Retina (tissue), 1 donor: ENCODE measurements around the gene ESYT1.
A peak's percentile ranks its signal among the peaks of the same experiment; 100 is the strongest.
"Not testable (repeated sequence)": the region's sequence is repeated elsewhere in the genome, so short reads cannot be mapped to it uniquely, and the experiment has no call there.

Experiments used
- DNase-seq: peaks from one replicate; pipeline ENCODE4 v3.0.0-alpha.2; 2016

The ESYT1 gene

DNA sequence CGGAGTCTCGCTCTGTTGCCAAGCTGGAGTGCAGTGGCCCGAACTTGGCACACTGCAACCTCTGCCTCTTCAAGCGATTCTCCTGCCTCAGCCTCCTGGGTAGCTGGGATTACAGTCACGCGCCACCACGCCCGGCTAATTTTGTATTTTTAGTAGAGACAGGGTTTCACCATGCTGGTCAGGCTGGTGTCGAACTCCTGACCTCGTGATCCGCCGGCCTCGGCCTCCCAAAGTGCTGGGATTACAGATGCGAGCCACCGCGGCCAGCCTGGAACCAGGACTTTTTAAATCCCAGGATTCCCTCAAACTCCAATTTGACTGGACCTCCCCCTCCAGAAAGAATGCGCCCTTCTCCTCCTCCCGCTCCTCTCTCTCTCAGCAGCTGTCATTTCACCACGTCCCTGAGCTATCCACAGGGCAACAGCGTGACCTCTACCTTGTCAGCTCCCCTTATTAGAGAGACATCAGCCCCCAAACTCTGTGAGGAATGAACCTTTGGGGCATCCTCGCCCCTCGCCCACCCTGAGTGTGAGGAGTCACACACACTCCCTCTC is 2.0 kb downstream of the ESYT1 start:
- DNase-seq = no peak

DNA sequence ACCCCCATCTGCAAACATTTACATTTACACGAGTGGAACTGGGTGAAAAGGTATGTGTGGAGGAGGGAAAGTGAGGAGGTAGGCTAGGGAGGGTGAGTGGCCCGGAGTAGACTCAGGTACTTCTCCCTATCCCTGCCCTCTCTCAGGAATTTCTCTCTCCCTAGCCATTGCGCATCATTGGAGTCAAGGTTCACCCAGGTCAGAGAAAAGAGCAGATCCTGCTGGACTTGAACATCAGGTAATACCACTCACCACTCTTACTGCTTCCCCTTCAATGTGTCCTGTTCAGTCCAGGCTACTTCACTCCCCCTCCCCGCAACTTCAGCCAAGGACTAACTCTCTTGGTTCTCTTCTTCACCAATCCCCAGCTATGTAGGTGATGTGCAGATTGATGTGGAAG is 2.8 kb downstream of the ESYT1 start:
- no peak for DNase-seq

- DNase-seq = no peak
Observed at GRCh38 chr12:56134897-56135296, 6.8 kb downstream of the ESYT1 start.

- DNase-seq = no peak
Observed at GRCh38 chr12:56137853-56138571, 9.9 kb downstream of the ESYT1 start.

DNA sequence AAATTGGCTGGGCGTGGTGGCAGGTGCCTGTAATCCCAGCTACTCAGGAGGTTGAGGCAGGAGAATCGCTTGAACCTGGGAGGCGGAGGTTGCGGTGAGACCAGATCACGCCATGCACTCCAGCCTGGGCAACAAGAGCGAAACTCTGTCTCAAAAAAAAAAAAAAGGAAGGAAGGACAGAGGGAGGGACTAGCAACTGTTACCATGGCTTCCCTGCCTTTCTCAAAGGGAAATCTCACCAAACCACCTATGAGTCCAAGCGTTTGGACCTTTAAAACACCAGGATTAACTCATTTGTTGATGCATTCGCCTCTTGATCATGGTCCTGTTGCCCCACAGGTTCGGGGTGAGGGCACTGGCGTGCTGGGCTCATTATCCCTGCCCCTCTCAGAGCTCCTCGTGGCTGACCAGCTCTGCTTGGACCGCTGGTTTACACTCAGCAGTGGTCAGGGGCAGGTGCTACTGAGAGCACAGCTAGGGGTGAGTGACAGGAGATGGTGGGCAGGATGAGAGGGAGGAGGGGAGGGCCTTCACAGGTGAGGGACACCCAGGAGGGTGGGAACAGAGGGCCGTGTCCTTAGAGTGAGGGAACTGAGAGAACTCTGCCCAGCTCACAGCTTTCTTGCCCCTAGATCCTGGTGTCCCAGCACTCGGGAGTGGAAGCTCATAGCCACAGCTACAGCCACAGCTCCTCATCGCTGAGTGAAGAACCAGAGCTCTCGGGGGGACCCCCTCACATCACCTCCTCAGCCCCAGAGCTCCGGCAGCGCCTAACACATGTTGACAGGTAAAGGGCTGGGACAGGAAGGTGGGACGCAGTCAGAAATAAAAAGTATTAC is 14.1 kb downstream of the ESYT1 start:
- no peak for DNase-seq

DNA sequence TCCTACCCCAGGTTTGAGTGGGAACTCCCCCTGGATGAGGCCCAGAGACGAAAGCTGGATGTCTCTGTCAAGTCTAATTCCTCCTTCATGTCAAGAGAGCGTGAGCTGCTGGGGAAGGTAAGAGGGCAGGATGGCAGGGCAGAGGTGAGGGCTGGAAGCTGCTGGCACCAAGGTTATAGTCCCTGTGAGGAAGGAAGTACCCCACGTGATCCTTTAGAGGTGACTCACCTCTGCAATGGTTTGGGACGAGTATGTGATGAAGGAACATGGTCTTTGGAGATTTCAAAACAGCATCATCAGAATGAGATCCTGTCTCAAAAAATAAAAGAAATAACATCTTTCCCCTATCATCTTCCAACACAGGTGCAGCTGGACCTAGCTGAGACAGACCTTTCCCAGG is 15.2 kb downstream of the ESYT1 start:
- no peak for DNase-seq

- no peak for DNase-seq
Observed at GRCh38 chr12:56143870-56144269, 15.8 kb downstream of the ESYT1 start.

GRCh38 chr12:56145217-56145616 is 17.1 kb downstream of the ESYT1 start:
- DNase-seq = no peak

GRCh38 chr12:56146492-56147460 is 18.7 kb downstream of the ESYT1 start:
- DNase-seq = no peak

GRCh38 chr12:56150563-56150962 is 22.5 kb downstream of the ESYT1 start:
- DNase-seq = no peak

GRCh38 chr12:56151672-56152131 is 23.6 kb downstream of the ESYT1 start:
- no peak for DNase-seq

DNA sequence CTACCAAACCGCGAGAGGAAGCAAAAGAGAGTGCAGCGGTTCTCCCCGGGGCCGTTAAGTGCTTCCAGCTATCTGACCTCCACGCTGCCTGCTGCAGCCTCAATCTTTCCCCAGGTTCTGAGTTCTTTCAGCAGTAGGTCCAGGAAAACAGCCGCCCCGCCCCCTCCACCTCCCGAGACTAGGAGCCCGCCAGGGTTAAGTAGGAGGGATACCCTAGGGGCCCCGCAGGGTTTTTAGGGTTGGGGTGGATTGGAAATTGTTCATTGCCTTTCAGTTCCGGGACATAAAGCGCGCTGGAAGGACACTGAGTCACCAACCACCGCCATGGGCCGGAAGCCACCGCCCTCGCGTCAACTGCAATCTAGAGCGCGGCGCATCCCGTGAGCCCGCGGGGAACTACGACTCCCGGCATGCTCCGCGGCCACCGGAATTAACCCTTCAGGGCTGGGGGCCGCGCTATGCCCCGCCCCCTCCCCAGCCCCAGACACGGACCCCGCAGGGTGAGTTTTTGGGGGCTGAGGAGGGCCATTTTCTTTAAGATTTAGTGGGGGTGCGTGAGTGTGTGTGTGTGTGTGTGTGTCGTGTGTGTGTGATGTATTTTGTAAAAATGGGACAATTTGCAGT is 24.2 kb downstream of the ESYT1 start, which contains the start of gene MYL6B:
Gene MYL6B, plus strand, starts transcription at position 456 of the 624 bp plus-strand sequence. CDS start 1,332 bp downstream, outside the sequence.
- peak; percentile 94 for DNase-seq

DNA sequence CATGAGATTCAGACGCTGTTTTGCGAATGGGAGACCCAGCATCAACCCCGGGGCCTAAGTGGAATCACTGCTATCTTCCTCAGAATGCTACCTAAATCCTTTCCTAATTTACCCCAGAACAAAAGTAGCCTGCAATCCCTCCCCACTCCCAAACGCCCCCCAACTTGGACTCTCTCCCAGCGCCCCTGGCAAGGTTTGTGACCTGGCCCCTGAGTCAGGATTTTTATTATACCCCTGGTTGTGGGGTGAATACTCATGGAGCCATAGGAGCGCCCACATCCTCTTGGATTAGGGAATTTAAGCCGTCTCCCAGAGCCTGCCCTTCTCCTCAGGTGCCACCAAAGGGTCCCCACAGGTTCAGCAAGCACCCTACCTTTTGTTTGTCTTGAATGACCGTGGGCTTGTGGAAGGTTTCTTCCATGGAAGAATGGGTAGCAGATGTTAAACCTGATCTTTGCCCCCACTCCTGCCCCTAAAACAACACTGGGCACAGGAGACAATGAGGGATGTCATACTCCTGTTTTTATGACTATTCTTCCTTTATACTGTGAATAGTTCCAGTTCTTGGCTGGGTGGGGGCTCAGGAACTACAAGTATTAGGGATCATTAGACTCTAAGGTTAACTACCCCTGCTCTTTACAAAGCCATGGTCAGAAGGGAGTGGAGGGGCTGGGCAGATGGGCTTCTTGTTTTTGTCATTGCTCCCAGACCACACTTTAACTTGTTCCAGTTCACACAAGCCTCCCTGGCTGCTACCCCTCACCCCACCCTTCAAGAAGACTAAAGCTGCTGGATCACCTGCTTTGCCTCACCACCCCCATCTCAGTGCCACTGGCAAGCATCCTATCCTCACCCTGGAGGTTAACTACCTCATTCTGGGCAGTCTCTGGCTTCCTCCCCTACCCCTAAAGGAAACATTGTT is 24.9 kb downstream of the ESYT1 start:
- DNase-seq = no peak

DNA sequence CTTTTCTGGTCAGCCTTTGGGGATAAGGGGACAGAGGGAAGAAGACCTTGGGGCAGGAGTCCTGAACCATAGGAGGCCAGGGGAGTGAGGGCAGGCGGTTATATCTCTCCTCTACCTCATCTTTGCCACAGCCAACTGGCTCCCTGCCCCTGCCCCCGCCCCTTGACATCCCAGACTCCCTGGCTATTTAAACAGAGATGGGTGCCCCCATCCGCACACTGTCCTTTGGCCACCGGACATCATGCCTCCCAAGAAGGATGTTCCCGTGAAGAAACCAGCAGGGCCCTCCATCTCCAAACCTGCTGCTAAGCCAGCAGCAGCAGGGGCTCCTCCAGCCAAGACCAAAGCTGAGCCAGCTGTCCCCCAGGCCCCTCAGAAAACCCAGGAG is 25.6 kb downstream of the ESYT1 start:
- DNase-seq = no peak

DNA sequence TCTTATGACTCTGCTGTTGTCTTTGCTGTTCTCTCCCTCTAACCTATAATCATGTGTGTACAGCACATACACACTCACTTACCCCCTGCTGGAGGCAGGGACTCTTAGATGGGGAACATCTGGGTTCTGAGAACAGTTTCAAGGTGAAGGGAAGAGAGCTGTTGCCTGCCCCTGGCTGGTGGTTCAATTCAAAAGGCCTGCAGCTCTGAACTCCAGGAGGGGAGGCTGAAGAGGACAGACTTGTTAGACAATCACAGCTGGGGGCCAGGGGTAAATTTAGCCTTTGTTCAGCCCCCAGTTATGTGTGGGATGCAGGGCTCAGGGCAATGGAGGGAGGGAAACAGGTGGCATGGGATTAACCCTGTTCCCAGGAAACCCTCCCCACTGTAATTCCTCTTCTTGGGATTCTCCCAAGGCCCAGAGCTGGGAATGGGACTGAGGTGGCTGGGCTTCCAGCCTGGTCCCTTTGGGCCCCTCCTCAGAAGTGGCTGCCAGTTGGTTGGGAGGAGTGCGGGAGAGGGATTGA is 26.2 kb downstream of the ESYT1 start:
- DNase-seq = no peak

DNA sequence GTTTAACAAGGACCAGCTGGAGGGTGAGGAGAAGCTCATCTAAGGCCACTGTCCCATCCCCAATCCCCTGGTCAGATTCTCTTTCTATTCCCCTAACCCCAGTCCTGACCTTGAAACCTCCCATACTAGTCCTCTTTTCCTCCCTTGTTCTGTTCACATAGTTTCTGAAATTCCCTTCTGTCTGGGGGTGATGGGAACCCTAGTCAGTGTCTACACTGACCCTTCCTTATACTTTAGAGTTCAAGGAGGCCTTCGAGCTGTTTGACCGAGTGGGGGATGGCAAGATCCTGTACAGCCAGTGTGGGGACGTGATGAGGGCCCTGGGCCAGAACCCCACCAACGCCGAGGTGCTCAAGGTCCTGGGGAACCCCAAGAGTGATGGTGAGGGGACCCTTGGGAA is 26.8 kb downstream of the ESYT1 start:
- no peak for DNase-seq

DNA sequence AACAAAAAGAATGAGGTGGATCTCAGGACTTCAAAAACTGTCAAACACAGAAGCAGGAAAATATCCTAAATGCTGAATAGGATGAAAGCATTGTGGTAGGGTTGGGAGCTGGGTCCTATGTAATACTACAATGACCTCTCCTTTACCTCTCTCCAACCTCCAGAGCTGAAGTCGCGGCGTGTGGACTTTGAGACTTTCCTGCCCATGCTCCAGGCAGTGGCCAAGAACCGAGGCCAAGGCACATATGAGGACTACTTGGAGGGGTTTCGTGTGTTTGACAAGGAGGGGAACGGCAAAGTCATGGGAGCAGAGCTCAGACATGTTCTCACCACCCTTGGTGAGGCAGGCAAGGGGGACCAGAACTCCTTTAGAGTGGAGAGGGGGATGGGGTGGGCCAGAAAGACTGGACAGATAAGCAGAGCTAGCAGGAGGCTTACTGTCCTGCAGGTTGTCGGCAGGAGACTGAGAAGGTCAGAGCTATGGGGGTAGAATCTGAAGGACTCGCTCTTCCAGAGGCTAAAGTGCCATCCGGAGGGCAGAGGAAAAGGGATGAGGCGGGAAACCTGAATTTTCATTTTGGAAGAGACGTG is 27.3 kb downstream of the ESYT1 start:
- no peak for DNase-seq

DNA sequence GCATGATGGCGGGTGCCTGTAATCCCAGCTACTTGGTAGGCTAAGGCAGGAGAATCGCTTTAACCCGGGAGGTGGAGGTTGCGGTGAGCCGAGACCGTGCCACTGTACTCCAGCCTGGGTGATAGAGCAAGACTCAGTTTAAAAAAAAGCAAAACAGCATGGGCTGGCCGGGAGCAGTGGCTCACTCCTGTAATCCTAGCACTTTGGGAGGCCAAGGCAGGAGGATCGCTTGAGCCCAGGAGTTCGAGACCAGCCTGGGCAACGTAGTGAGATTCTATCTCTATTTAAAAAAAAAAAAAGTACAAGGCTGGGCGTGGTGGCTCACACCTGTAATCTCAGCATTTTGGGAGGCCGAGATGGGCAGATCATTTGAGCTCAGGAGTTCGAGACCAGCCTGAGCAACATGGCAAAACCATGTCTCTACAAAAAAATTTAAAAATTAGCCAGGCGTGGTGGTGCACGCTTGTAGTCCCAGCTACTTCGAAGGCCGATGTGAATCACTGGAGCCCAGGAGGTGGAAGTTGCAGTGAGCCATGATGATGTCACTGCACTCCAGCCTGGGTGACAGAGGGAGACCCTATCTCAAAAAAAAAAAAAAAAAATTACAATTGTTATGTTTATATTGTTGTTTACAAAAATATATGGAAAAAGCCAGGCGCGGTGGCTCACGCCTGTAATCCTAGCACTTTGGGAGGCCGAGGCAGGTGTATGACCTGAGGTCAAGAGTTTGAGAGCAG is 28.6 kb downstream of the ESYT1 start:
- not testable (repeated sequence) for DNase-seq
